Stimulated activated CD4-positive, alpha-beta T cell treated with anti-CD3 and anti-CD28 coated beads, Interleukin-1b, Interleukin-23, amount 100 ng/mL, for 1 hour (primary cell): Measurements from ENCODE around the gene TMEM201.

Experiments used
- DNase-seq, 2 donors: peaks; one replicate each; pipeline ENCODE4 v3.0.0-alpha.2; 2020; ENCODE audit warnings: low read depth in 2 of 2

Gene TMEM201

DNA sequence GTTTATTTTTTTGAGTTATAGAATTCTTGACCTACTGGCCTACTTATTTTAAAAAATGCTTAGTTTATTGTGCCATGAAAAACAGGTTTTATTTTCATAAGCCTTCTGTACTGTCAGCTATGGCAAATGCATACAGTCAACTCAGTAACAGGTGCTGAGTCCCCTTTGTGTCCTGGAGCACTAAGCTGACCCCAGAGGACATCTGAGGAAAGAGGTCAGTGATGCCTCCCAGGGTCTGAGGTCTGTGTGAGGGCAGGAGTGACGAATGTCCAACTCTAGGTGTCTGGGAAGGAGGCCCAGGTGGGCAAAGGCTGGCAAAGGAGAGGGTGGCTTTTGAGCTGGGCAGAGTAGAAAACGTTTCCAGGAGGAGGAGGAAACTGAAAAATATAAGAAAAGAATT, 7.8 kb upstream of the TMEM201 start:
- no peak for DNase-seq

DNA sequence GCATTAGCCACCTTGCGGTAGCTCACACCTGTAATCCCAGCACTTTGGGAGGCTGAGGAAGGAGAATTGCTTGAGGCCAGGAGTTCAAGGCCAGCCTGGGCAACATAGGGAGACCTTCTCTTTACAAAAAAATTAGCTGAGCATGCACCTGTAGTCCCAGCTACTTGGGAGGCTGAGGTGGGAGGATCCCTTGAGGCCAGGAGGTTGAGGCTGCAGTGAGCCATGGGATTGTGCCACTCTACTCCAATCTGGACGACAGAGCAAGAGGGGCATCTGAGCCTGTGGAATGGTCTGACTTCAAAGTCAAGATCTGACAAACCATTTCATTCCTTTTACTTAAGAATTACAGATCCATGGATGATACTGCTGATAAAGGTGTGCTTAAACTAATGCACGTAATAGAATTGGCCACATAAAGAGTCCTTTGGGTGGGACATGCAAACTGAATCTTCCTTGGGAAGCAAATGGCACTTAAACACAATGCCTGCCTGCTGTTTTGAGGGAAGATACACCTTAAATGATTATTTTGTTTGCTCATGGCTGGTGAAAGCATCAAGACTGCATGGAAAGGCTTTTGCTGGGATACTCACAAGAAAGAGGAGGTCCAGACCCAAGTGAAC, 2.5 kb upstream of the TMEM201 start:
- DNase-seq, result no peak

DNA sequence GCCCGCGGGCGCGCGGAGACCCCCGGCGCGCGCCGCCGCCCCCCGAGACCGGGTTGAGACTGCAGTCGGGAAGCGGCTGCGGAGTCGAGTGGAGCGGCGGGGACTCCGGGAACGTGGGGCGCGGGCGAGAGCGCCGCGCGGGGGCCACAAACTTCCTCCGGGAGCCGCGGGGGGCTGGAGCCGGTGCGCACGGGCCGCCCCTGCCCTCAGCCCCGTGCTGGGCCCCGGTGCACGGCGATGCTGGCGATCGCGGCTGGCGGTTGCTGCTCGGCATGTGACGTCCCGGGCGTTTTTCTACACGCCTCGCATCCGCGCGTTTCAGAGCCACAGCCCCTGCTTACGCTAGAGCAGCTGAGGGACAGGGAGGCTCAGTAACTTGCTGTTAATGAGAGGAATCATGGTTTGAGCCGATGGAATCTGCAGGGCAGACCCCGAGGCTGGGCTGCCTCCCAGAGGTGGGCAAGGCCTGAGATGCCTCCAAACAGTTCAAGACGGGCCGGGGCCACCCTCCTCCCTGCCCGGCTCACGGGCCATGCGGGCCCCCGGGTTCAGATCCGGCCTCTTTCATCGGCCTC, 520 bp downstream of the TMEM201 start:
- DNase-seq, result no peak

DNA sequence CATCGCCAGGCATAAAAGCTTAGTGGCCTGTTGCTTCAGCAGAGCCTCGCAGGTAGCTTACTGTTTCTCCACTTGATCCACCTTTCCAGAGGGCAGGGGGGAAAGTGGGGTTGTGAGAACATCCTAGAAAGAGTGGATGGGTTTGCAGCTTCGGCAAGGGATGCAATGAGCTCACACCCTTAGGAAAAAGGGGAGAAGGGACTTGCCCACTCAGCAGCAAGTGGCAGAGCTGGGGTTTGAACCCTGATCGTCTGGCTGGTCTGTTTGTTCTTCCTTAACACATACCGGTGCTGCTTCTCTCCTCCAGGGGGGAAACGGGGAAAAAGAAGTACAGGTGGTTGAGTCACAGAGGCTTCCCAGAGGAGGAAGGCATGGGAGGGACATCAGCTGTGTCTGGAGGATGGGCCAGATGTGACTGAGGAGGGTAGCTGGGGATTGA, 1.0 kb downstream of the TMEM201 start:
- no peak for DNase-seq

DNA sequence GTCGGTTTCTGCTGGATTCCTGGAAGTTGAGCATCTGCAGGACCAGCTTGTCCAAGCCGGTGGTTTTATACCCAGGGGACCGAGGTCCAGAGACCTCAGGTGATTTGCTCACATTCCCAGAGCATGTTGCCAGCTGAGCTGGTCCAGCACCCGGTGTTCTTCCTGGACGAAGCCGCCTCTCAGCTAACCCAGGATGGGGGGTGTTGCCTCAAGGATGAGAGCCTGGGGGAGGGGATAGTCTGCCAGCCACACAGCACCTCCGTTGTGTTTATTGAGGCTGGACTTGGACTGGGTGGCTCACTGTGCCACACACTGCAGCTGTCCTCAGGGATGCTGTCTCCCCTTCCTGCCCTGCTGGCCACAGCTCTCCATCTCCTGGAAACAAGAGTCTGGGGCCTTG, 1.5 kb downstream of the TMEM201 start:
- no peak for DNase-seq

DNA sequence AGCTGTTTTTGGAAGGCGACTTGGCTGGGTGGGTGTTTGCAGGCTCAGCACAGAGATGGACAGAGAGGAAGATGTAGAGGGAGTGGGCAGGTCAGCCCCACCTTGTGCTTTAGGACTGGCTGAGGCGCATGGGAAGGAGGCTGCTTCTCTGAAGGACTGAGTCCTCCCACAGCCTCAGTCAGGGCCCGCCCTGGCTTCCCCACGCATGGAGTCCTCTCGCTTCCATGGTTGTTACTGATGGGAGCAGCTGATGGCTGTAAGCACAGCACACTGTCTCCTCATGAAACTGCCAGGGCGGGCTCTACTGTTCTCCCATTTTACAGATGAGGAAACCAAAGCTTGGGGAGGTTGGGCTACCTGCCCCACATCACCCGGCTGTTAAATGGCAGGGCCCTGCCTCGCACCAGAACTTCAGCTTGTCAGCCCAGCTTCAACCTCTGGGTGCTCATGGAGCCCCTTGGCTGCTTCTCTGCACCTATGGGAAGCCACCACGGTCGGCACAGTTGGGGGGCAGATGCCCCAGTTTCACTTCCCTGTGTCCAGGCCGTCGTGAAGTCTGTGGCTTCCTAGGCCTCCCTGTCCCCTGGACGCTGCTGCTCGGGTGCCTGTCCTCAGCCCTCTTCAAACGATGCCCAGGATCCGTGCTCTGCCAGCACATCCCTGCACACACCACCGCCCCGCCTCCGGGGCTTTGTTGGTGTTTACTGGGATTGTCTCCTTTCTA, 2.4 kb downstream of the TMEM201 start:
- no peak for DNase-seq

DNA sequence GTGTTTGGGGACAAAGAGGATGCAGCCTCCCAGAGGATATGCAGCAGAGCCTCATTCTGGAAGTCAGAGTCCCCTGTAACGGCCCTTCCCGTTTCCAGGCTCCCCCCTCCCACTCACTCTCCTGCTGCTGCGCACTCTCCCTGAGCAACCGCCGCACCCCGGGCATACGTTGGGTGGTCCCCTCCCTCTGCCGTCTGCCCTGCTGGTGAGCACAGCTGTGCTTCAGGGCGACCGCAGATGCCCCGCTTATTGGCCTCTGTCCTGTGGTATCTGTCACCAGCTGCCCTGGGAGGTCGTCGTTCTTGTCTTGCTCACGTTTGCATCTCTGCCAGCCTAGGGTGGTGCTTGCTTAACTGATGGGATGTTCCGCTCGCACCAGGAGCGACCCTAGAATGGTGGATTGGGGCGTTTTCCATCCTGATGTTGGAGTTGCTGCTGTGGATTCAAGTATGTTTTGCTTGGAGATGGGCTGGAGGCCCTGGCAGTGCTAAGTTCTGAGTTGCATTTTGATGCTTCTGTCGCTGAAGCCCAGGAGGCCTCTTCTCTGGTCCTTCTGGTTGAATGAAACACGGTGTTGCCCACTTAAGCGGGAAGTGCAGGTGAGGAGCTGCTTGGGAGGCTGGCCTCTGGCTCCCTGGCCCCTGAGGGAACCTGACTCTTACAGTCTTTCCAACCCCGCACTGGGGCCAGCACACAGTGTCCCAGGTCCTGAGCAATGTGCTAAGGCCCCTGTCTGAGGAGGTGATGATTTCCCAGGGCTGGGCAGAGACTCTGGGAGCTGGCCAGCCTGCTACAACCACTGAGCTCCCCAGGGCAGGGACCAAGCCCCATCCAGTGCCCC, 3.2 kb downstream of the TMEM201 start:
- DNase-seq, result no peak

DNA sequence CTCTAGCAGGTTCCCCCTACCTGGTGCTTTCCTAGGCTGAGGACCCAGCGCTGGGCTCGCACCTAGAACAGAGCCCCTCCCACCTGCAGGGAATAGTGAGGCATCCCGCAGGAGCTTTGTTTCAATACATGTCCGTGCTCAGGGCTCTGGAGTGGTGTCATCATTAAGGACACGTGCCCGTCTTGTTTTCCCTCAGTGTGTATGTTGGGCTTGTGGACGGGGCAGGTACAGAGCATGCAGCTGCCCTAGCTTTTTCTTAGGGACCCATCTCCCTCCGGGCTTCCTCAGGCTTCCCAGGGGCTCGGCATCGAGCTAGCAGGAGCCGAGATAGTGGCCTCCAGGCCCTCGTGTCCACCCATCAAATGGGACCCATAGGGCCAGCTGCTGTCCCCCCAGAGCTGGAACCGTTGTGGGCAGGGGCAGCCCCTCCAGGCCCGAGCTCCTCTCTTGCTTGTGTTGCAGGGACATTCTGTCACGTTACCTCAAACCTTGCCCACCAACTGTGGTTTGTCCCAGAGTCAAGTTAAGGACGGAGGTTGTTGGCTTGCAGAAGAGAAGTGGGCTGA, 3.9 kb downstream of the TMEM201 start:
- no peak for DNase-seq

DNA sequence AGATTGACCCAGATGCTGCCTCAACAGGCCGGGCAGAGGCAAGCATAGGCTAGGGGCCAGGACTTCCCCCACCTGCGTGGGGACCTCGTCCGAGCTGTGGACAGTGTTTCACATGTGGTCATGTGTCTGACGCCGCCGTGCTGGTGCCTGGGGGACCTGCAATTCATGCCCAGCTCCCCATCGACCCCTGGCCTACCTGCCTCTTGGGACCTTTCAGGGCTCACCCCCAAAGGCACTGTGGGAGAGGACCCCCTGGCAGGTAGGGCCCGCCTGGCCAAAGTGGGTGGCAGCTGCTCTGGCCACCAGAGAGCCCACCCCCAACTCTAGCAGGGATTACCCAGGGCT, 4.4 kb downstream of the TMEM201 start:
- no peak for DNase-seq

DNA sequence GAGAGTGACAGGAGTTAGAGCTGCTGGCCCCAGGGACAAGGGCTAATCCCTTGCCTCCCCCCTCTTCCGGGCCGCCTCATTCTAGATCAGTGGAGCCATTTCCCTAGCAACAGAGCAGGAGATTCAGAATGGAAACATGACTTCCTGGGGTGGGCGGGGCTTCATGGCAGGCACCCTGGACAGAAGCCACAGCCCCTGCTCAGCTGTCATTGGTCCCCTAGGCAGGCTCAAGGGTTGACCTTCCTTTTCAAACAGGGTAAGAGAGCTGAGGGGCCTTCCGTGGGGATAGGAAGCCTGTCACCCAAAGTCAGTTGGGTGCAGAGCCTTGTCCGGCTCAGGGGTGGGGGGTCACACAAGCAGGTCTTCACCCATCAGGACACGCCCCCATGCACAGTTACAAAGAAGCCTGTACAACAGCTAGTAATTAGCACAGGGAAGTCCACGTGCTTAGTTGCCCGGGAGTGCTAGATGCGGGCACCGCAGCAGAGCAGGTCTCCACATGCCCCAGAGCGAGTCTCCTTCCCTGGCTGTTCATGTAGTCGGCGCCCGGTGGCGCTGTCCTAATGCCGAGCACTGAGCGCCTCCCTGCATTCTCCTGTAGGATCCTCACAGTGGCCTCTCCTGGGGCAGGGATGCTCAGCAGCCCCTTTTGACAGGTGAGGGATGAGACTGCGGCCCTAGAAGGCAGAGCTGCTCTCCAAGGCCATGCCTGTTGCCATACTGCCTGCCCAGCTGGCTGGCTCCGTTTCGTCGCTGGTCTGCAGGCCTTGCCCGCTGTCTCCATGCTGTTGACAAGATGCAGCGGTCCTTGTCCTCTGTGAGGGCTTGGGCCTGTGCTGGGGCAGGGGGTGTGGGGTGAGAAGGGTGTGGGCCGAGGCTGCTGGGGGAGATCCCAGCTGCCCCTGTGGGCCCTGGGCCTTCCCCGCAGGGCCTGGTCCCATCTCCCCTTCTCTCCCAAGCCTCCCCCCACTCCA, 5.1 kb downstream of the TMEM201 start:
- no peak for DNase-seq

DNA sequence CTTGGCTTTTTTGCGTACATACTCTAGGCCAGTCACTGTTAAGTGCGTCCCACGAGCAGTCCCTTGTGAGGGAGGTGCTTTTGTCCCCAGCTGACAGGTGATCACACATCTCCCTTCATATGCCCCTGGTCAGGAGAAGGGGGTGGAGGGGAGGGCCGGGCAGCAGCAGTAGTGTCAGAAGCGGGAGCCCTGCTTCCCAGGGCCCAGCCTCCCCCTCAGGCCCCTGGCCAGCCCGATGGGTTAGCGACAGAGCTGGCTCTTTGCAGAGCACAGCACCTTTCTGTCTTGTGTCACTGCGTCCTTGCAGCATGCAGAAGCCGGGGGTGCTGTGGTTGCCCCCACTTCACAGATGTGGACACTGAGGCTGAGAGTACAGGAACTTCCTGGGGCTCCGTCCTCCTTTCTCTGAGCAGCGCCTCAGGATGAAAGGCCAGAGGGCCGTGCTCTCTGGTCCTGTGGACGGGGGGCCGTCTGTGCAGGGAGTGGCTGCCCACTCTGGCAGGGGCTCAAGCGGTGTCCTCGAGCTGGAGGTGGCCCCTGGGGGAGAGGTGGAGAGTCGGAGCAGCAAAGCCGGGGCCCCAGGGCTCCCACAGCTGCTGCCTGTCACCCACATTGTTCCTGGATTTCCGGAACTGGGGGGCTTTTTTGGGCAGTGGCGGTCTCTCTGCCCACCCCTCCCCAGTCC, 5.9 kb downstream of the TMEM201 start:
- DNase-seq, result no peak

DNA sequence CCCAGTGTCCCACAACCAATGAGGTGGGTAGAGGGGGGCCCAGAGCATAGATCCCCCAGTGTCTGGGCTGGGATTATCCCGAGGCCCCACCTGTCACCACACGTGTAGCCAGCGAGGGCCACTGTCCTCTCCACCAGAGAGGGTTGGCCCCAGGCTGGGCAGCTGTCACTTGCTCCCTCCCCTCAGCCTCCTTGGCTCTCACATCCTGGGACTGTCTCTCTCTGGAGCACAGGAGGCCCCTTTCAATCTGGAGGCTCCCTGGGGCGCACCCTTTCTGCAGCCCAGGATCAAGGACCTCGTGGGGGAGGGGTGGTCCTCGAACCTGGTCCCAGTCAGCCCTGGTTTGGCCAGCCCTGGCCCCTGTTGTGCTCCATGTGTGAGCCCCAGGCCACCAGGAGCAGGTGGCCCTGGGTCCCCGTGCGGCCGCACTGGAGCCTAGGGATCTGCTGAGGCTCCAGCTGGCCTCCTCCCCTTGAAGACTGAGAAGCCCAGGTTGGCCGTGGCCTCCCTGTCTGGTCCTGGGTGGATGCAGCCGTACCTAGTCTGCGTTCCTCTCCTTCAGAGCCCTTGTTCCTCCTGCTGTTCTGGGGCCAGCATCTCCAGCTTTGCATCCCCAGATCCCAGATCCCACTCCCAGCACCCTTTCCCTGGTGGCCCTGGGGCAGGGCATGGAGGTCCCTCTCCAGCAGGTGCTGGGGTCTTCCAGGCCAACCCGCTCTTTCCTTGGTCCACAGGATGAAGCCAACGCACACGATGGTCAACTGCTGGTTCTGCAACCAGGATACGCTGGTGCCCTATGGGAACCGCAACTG, 6.7 kb downstream of the TMEM201 start:
- DNase-seq, result no peak

DNA sequence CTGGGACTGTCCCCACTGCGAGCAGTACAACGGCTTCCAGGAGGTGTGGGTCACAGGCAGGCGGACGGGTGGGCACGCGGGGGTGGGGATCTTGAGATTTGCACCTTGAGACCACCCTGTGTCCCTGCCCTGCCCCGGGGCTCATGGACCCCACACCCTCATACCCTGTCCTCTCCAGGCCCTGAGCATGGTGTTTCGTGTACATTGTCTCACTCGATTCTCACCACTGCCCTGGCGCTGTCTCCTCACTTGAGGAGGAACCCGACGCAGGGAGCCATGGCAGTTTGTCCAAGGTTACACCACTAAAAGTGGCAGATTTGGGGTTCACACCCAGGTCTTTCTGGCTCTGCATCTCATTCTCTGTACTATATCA, 7.2 kb downstream of the TMEM201 start:
- DNase-seq, result no peak

DNA sequence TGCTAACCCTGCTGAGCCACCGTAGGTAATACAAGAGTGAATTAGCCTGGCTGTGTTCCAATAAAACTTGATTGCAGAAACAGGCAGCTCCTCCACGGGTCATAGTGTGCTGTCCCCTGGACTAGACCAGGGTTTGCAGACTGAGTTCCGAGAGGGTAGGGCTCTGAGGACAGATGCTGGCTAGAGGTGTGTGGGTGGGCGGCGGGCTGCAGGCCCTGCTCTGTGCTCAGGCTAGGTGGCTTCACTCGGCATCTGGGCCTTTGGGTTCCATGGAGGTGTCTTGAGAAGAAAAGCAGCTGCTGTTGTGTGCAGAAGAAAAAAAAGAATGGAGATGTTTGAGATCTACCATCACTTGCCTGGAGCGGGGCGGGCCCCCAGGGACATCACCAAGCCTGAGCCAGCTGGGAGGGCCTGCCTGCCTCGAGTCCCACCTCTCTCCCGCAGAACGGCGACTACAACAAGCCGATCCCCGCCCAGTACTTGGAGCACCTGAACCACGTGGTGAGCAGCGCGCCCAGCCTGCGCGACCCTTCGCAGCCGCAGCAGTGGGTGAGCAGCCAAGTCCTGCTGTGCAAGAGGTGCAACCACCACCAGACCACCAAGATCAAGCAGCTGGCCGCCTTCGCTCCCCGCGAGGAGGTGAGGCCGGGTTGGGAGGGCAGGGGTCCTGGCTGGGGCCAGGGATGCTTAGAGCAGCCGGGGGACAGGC, 7.9 kb downstream of the TMEM201 start:
- DNase-seq, result no peak

DNA sequence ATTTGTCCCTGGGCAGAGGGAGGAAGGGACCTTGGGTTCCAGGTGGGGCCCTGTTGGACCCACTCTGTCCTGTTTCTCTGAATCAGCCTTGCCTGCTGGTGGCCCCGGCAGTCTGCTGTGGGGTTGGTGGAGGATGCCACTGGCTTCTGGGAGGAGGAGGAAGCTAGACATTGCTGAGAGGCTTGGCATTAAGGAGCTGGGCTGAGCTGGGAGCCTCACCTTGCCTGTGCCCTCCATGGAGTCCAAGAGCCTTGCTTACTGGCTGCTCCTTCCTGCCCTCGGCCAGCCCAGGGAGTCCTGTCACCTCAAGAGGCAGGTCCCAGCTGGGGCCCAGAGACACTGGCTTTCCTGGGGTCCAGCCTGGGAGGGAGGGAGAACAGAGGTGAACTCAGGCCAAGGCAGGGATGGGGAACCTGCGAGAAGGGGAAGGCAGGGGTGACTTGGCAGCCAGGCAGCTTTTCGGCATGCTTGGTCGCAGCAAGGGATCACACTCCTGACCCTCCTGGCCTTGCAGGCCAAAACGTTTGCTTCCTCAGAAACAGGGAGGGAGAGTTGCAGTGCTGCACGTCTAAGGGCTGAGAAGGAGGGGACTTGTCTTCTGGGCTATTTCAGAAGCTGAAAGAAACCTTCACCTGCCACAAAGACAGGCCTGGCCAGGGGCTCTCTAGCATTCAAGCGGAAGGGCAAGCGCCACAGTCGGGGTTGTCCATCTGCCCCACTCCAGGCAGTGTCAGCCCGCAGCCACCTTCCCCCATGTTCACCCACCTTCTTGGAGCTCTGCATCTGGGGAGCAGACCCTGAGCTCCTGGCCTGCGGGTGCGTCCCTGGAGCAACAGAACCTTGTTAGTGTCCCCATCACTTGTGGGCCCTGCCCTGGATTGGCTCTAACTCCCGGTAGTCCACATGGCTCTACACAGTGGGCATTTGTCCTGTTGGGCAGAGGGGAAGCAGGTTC, 8.9 kb downstream of the TMEM201 start:
- DNase-seq, result no peak

DNA sequence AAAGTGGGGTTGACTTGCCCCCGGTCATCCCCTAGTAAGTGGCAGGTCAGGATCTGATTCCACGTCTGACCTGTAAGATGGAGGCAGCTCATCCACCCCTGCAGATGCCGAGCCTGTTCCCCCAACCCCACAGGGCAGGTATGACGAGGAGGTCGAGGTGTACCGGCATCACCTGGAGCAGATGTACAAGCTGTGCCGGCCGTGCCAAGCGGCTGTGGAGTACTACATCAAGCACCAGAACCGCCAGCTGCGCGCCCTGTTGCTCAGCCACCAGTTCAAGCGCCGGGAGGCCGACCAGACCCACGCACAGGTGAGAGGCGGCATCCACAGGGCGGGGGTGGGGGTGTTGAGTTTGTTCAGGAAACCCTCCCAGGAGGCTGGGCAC, 9.6 kb downstream of the TMEM201 start:
- DNase-seq, result no peak

DNA sequence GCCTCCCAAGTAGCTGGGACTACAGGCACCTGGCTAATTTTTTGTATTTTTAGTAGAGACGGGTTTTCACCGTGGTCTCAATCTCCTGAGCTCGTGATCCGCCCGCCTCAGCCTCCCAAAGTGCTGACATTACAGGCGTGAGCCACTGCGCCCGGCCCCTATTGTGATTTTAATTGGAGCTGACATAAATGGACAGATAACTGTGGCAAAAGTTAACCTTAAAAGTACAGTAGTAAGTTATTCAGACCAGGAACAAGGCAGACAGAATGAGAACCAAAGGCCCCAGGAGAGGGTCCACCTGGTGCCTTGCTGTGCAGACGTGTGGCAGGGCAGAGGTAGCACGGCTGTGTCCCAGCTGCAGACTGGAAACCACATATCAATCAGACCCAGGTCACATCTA, 11.0 kb downstream of the TMEM201 start:
- DNase-seq, result no peak
